LNCAP (cell line): Measurements from ENCODE around the gene DEGS1.

Experiments used
- TF ChIP-seq, protein P1 (sequence below): fragments of 450-650 bp; IDR thresholded peaks from 2 replicates; pipeline ENCODE4 v1.5.1; 2017; ENCODE audit warnings: mild to moderate bottlenecking

The DEGS1 gene

DNA sequence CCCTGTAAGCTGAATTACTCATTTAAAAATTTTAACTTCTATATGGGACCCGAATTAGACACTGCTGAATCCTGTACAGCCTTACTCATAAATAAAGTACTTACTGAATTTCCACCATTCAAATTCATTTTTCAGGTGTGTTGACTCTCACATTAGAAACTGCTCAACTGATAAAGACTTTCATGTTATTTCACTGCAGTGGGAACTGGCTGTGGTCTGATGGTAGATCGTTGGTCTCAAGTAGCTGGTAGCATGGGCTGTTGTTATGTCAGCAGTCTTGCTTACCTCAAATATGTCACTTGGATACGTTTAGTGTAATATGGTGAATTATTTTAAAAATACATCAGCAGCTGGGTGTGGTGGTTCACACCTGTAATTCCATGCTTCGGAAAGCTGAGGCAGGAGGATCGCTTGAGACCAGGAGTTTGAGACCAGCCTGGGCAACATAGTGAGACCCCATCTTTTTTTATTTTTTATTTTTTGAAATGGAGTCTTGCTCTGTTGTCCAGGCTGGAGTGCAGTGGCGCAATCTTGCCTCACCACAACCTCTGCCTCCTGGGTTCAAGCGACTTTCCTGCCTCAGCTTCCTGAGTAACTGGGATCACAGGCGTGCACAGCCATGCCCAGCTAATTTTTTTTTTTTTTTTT lies 10.4 kb downstream of the DEGS1 start:
- TF ChIP-seq, protein P1, sequence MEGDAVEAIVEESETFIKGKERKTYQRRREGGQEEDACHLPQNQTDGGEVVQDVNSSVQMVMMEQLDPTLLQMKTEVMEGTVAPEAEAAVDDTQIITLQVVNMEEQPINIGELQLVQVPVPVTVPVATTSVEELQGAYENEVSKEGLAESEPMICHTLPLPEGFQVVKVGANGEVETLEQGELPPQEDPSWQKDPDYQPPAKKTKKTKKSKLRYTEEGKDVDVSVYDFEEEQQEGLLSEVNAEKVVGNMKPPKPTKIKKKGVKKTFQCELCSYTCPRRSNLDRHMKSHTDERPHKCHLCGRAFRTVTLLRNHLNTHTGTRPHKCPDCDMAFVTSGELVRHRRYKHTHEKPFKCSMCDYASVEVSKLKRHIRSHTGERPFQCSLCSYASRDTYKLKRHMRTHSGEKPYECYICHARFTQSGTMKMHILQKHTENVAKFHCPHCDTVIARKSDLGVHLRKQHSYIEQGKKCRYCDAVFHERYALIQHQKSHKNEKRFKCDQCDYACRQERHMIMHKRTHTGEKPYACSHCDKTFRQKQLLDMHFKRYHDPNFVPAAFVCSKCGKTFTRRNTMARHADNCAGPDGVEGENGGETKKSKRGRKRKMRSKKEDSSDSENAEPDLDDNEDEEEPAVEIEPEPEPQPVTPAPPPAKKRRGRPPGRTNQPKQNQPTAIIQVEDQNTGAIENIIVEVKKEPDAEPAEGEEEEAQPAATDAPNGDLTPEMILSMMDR = no peak

- TF ChIP-seq, protein P1 = no peak
Observed at GRCh38 chr1:224196813-224197600, 14.0 kb downstream of the DEGS1 start.

DNA sequence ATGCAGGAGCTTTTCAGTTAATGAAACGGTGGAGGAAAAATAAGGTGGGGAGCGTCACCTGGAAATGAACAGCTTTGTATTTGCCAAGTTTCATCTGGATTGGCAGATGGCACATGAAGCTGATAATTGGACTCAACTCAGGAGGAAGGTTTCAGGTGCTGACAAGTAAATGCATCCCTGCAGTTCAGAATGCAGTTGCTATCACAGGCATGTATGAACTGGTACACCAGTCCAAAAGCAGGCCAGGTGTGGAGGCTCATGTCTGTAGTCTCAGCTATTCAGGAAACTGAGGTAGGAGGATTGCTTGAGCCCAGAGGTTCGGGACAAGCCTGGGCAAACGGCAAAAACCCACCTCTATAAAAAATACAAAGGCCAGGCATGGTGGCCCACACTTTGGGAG lies 15.5 kb downstream of the DEGS1 start:
- TF ChIP-seq, protein P1 = no peak

DNA sequence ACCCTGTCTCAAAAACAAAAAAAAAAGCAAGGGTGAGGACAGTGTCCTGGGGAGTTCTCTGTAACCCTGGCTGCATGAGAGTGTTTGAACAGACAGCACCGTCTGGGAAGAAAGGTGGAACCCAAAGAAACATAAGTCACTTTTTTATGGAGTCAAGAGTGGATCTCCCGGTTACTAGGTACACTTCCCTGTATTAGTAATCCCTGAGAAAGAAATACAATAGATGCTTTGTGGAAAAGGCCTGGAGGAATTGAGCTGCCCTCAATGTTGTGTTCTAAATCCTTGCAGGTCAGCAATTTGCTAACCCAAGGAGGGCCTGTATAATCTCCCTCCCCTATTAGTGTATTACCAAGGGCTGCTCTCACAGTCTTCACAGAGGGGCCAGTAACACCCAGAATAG lies 16.6 kb downstream of the DEGS1 start:
- TF ChIP-seq, protein P1 = no peak

DNA sequence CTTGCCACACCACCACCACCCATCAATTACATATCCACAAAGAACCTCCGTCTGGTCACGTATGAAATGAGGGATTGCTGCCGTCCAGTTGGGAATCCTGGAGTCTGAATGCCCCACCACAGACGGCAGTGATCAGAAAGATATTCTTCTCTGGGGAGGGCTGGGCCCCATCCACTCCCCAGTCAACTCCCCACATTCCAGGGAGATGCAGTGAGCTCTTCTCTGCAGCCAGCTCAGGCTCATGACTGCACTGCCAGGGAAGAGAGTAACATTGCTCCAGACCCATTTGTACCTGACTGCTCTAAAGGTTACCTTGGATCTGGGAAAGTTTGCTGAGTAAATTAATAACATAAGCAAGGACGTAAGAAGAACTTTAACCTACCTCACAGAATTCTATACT lies 18.3 kb downstream of the DEGS1 start:
- TF ChIP-seq, protein P1 = no peak

- TF ChIP-seq, protein P1 = no peak
Observed at GRCh38 chr1:224201853-224202252, 18.8 kb downstream of the DEGS1 start.

DNA sequence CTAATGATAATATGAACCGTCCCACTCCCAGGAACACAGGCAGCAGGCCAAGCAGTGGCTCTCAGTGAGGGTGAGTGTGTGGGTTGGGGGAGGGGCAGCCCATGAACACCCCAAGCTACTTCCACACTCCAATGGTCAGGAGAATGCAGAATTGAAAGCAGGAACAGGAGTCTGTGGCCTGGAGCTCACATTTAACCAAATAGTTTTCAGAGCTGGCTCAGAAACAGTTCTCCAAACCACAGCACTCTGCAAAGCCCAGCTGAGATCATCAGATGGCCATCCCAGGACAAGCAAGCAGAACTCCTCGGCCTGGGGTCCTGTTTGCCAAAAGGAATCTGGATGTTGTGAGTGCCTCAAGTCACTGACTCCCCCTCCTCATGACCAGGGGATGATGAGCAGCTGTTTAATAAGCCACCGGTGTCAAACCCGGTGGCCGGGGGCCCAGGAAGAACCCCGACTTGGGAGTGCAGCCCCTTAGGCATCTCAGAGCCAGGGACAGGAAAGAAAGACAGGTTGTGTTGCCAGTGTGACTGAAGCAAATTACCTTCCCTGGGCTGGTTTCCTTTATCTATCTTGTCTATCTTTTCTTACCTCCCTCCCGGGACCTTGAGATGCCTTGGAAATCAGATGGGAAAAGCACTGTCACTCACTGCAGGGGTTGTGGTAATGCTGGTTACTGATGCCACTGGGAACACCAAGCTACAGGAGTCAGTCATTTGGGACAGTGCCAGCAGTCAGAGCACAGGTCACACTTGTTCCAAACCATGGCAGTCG lies 20.4 kb downstream of the DEGS1 start:
- TF ChIP-seq, protein P1 = no peak
